Activated CD8-positive, alpha-beta memory T cell treated with anti-CD3 and anti-CD28 coated beads, Interleukin-2, amount 50 U/mL, for 1 hour (primary cell): ENCODE measurements around the gene GPX5.

ENCODE experiments used
- DNase-seq: peaks from one replicate; pipeline ENCODE4 v3.0.0-alpha.2; 2020; ENCODE audit errors: extremely low read depth

The GPX5 gene

GRCh38 chr6:28555136-28555535 lies 29.5 kb downstream of the GPX5 start:
- DNase-seq, result no peak

GRCh38 chr6:28558629-28559028 lies 32.9 kb downstream of the GPX5 start:
- DNase-seq, result no peak

DNA sequence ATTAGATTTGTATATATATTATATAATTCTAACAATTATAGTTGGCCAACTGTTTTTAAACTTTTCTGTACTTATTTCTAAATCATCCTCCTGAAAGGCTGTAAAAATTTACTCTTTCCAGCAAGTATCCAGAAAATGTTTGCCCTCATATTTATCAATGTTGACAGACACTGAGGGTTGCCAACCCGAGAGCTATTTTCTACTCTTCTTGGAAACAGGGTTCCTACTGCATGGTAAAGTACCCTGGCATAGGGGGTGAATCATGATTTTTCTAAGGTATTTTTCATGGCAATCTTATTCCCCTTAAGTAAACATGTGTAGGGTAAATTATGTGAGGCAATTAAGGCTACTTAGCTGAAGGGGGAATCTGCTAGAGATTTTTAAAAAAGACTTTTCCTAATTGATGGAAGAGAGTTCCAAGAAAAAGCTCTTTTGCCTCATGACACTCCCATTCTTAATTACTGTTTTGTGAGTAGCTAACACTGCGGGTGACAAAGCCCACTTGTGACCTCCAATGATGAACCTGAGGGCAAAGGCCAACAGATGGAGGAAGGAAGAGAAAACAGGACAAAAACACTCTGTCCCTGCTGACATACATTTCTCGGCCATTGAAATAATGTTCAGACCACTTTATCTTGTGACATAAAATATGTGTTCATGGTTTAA lies 37.9 kb downstream of the GPX5 start:
- DNase-seq, result no peak

DNA sequence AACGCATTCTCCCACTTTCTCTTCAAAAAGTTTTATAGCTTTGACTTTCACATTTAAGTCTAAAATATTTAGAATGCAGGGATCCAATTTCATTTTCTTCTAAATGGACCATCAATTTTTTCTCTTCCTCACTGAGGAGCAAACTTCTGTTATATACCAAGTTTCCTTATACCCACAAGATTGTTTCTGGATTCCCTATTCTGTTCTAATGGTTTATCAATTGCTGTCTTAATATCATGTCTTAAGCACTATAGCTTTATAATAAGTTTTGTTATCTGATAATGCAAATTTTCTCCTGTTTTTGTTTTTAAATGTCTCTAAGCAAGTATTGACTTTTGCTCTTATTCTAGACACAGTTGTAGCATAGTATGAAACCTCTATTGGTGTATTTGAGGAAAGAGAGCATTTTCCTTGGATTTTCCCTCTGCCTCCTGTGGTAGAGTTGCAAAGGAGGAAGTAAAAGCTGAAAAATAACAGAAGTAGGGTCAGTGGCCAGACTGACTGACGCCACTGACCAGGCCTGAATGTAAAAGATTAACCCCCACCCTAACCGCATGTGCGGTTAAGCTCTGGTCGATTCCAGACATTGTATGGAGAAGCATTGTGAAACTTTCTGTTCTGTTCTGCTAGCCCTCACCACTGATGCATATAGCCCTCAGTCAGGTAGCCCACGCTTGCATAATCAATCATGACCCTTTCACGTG lies 40.3 kb downstream of the GPX5 start:
- no peak for DNase-seq

- DNase-seq, result no peak
Measured at GRCh38 chr6:28566527-28567252, 41.0 kb downstream of the GPX5 start.

GRCh38 chr6:28567506-28567905 lies 41.8 kb downstream of the GPX5 start:
- DNase-seq, result no peak

- no peak for DNase-seq
Measured at GRCh38 chr6:28568515-28569108, 42.9 kb downstream of the GPX5 start.

DNA sequence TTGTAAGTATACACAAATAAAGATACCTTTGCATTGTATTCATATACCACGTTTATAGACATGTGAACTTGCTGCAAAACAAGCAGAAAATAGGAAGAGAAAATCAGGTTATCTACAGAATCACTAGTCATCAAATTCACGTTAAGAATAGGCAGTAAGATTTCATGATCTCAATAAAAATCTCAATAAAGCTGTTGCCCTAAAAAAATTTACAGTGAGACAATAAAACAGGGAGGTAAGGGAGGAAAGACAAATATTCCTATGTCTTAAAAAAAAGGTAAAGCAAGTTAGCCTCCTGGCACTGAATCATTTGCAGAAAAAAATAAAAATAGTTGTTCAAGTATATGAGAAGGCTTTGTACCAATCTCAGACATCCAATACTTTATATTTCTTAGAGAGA lies 44.1 kb downstream of the GPX5 start:
- no peak for DNase-seq

DNA sequence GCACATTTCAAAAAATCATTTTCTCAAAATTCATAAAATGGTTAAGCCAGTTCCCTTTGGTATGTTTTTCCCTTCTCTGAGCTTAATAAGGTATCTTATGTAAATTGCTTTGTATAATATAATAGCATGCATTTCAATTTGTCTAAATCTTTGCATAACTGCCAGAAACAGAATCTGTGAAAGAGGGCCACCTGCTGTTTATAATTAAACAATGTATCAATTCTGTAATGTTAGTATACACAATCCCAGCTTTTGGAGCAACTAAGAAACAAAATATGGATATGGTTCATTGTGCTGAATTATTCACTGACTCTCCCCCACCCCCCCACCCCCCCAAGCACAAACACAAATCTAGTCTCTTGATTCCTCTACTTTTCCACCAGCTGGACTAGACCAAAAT lies 54.8 kb downstream of the GPX5 start:
- DNase-seq, result no peak

DNA sequence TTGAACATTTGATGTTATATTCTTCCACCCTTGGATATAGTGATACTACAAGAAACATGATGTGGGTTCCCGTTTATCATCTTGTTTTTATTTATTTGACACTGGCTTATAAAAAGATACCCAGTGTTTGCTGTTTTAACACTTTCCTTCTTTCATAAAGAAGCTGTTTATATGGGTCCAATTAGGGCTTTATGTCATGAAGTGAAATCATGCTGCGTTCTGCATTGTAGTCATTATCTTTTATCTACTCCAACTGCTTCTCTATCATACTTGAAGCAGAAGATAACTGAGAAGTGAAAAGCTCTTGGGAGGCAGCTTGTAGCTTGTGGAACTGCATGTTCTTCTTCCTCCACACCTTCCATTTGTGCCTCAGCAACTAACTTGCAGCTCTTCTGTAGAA lies 57.8 kb downstream of the GPX5 start:
- no peak for DNase-seq
